ENCODE measurements around the gene MAD1L1.

MAD1L1 gene

DNA sequence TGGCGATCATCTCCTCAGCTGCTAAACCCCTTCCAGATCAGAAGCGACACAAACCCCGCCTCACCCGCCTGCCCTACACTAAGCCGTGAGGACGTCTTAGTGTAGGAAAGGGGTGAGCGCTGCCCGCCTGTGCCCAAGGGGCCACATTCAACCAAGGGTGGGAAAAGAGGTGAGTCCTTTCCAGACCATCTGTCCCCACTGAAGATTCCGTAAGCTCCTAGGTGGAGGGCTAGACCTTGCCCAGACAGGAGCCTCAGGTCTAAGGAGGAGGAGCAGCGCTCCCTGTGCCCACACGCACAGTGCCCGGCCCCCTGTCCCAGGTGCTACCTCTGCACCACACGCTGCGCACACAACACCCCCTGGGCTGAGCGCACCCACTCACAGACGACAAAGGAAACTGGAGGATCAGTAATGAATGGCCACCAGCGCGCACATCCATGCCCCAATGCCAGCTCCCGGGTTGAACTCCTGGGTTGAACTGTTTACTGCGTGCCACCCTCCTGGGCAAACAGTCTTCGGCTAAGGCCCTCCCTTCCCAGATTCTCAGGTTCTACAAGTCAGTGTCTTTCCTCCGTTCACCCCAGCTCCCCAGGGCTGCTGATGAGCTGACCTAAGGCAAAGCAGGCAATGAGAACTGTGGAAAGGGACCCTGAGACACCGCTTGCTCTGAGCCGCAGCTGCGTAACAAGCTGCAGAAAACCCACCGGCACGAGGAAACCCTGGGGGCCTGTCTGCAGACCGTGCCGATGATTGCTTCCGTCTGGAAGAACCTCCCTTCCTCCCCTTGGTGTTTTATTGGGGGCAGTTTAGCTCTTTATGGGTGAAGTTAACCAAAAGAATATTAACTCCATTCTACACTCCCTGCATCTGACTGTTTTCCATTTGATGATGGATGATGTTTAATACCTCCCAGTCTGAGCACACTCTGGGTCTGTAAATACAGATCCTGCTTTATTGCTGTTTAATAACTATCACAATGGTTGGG lies 185.9 kb downstream of the MAD1L1 start:
- H3K4me1 ChIP-seq (ENCODE audit: control insufficient read depth, insufficient read depth, low read length), result no peaks in the 10 kb centered on the region
- ChIA-PET CTCF (no interaction called here), POLR2A (no interaction called here)
- no peaks in the 10 kb centered on the region for H3K9me3 ChIP-seq (ENCODE audit: control insufficient read depth, insufficient read depth, low read depth, low read length)
- H3K27ac ChIP-seq (ENCODE audit: extremely low read depth, low read depth, low read length), result no peak overlapping the region
- peaks cover 0 to 18% of the 10 kb centered on the region in 2 experiments; a peak in 1 of 3 replicates for H3K36me3 ChIP-seq (ENCODE audit: control insufficient read depth in 2 of 2, insufficient read depth in 1 of 2, low read length in 2 of 2)
- no peak for TF ChIP-seq ZNF423 (tag by site-specific recombination; IDR thresholded peaks at IDR 0.05)
- no peak for TF ChIP-seq ZNF785 (tag by site-specific recombination; IDR thresholded peaks at IDR 0.05)
- TF ChIP-seq REPIN1 (tag by site-specific recombination; IDR thresholded peaks at IDR 0.05; ENCODE audit: low read depth), result no peak
- no peak for TF ChIP-seq ZSCAN30 (tag by site-specific recombination; IDR thresholded peaks at IDR 0.05)
- no peak for TF ChIP-seq ZNF239 (tag by site-specific recombination; IDR thresholded peaks at IDR 0.05)
- TF ChIP-seq ZNF19 (tag by site-specific recombination; IDR thresholded peaks at IDR 0.05; ENCODE audit: low read depth), result no peak
- TF ChIP-seq ZNF202 (tag by site-specific recombination; IDR thresholded peaks at IDR 0.05; ENCODE audit: borderline replicate concordance), result no peak
- no peak for TF ChIP-seq ZNF521 (tag by site-specific recombination; IDR thresholded peaks at IDR 0.05)
- TF ChIP-seq ZNF654 (tag by site-specific recombination; IDR thresholded peaks at IDR 0.05; ENCODE audit: low read depth), result no peak
- TF ChIP-seq, protein P1, sequence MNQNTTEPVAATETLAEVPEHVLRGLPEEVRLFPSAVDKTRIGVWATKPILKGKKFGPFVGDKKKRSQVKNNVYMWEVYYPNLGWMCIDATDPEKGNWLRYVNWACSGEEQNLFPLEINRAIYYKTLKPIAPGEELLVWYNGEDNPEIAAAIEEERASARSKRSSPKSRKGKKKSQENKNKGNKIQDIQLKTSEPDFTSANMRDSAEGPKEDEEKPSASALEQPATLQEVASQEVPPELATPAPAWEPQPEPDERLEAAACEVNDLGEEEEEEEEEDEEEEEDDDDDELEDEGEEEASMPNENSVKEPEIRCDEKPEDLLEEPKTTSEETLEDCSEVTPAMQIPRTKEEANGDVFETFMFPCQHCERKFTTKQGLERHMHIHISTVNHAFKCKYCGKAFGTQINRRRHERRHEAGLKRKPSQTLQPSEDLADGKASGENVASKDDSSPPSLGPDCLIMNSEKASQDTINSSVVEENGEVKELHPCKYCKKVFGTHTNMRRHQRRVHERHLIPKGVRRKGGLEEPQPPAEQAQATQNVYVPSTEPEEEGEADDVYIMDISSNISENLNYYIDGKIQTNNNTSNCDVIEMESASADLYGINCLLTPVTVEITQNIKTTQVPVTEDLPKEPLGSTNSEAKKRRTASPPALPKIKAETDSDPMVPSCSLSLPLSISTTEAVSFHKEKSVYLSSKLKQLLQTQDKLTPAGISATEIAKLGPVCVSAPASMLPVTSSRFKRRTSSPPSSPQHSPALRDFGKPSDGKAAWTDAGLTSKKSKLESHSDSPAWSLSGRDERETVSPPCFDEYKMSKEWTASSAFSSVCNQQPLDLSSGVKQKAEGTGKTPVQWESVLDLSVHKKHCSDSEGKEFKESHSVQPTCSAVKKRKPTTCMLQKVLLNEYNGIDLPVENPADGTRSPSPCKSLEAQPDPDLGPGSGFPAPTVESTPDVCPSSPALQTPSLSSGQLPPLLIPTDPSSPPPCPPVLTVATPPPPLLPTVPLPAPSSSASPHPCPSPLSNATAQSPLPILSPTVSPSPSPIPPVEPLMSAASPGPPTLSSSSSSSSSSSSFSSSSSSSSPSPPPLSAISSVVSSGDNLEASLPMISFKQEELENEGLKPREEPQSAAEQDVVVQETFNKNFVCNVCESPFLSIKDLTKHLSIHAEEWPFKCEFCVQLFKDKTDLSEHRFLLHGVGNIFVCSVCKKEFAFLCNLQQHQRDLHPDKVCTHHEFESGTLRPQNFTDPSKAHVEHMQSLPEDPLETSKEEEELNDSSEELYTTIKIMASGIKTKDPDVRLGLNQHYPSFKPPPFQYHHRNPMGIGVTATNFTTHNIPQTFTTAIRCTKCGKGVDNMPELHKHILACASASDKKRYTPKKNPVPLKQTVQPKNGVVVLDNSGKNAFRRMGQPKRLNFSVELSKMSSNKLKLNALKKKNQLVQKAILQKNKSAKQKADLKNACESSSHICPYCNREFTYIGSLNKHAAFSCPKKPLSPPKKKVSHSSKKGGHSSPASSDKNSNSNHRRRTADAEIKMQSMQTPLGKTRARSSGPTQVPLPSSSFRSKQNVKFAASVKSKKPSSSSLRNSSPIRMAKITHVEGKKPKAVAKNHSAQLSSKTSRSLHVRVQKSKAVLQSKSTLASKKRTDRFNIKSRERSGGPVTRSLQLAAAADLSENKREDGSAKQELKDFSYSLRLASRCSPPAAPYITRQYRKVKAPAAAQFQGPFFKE (tag by site-specific recombination; IDR thresholded peaks at IDR 0.05; ENCODE audit: borderline replicate concordance), result no peak
- TF ChIP-seq ZNF48 (tag by site-specific recombination; IDR thresholded peaks at IDR 0.05), result no peak
- TF ChIP-seq SETDB1 (IDR thresholded peaks at IDR 0.05; ENCODE audit: insufficient read length, low read length), result no peak
- TF ChIP-seq, protein P2, sequence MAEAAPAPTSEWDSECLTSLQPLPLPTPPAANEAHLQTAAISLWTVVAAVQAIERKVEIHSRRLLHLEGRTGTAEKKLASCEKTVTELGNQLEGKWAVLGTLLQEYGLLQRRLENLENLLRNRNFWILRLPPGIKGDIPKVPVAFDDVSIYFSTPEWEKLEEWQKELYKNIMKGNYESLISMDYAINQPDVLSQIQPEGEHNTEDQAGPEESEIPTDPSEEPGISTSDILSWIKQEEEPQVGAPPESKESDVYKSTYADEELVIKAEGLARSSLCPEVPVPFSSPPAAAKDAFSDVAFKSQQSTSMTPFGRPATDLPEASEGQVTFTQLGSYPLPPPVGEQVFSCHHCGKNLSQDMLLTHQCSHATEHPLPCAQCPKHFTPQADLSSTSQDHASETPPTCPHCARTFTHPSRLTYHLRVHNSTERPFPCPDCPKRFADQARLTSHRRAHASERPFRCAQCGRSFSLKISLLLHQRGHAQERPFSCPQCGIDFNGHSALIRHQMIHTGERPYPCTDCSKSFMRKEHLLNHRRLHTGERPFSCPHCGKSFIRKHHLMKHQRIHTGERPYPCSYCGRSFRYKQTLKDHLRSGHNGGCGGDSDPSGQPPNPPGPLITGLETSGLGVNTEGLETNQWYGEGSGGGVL (tag by site-specific recombination; IDR thresholded peaks at IDR 0.05), result no peak
- no peak for TF ChIP-seq ZNF266 (tag by site-specific recombination; IDR thresholded peaks at IDR 0.05; ENCODE audit: low read depth)
- TF ChIP-seq ZIC2 (tag by site-specific recombination; IDR thresholded peaks at IDR 0.05), result no peak
- no peak for TF ChIP-seq ZNF404 (tag by site-specific recombination; IDR thresholded peaks at IDR 0.05)
- TF ChIP-seq ZNF571 (tag by site-specific recombination; IDR thresholded peaks at IDR 0.05), result no peak
- TF ChIP-seq, protein P3, sequence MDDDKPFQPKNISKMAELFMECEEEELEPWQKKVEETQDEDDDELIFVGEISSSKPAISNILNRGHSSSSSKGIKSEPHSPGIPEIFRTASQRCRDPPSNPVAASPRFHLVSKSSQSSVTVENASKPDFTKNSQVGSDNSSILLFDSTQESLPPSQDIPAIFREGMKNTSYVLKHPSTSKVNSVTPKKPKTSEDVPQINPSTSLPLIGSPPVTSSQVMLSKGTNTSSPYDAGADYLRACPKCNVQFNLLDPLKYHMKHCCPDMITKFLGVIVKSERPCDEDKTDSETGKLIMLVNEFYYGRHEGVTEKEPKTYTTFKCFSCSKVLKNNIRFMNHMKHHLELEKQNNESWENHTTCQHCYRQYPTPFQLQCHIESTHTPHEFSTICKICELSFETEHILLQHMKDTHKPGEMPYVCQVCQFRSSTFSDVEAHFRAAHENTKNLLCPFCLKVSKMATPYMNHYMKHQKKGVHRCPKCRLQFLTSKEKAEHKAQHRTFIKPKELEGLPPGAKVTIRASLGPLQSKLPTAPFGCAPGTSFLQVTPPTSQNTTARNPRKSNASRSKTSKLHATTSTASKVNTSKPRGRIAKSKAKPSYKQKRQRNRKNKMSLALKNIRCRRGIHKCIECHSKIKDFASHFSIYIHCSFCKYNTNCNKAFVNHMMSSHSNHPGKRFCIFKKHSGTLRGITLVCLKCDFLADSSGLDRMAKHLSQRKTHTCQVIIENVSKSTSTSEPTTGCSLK (tag by site-specific recombination; IDR thresholded peaks at IDR 0.05), result no peak
- TF ChIP-seq SCRT1 (tag by site-specific recombination; IDR thresholded peaks at IDR 0.05; ENCODE audit: borderline replicate concordance), result no peak
- TF ChIP-seq ZBTB17 (tag by site-specific recombination; IDR thresholded peaks at IDR 0.05), result no peak
- H3K4me3 ChIP-seq (ENCODE audit: low read depth, low read length), result no peak overlapping the region

Data from HEK293 (cell line).